Hippocampal formation (tissue), 2 donors: ENCODE measurements around the gene SND1.

ENCODE experiments used
- DNase-seq, 2 donors: peaks; one replicate each; lab custom pipeline; 2025; lab: John Stamatoyannopoulos, UW

The SND1 gene

DNA sequence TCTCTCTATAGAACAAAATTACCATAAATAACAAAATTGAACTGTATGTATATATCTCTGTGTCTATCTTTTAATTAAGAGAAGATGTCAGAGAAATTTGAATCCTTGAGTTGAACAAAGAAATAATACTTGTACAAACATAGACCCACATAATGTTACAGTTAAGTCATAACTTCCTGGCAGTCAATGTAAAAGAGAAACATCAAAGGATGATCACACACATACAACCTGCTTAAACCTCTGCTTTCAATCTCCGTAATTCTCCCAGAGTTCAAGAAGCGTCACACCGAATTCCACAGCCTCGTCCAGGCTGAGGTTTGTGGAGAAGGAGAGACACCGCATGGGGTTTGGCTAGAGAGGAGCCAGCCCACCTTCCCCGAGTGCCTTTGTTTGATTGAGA, 419.4 kb downstream of the SND1 start:
- no peak for DNase-seq

DNA sequence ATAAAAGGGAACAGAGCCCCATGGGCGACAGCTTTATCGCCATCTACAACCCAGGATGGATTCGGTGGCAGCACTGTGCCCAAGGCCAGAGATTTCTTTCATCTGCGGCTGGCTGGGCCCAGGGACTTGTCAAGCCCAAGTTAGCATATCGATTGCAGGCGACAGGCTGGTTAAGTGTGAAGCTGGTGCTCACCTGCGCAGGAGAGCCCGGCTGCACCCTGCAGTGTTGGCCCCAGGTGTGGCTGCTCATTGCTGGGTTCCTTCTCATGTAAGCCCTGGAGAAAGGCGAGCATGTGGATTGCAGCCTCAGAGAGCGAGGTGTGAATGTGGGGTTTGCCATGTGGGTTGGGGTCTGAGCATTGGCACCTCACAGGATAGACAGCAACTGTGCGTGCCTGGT, 419.8 kb downstream of the SND1 start:
- no peak for DNase-seq

DNA sequence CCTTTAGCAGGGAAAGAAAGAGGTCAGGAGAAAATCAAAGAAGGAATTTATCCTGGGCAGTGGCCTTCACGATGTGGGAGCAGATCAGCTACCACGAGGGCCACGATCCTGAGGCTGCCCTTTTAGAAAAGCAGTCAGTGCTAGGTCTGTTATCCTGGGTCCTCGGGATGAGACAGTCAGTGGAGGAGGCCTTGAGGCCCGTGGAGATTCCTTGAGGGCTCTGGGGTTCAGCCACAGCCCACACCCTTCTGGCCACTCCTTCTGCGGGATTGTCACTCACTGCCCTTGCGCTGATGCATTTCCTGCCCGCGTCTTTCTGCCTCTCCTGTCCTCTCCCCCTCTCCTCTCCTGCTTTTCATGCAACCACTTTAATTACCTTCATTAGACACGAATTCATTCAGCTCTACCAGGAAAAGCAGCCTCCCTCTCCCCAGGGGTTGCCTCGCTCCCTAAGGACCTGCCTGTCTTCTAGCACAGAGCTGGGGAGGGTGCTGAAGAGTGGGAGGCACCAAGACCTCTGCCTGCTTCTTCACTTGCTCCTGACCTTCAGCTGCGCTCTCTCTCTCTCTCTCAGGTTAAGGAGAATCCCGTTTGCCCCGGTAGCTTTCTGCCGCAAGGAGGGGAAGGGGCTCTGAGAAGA, 421.8 kb downstream of the SND1 start:
- no peak for DNase-seq

DNA sequence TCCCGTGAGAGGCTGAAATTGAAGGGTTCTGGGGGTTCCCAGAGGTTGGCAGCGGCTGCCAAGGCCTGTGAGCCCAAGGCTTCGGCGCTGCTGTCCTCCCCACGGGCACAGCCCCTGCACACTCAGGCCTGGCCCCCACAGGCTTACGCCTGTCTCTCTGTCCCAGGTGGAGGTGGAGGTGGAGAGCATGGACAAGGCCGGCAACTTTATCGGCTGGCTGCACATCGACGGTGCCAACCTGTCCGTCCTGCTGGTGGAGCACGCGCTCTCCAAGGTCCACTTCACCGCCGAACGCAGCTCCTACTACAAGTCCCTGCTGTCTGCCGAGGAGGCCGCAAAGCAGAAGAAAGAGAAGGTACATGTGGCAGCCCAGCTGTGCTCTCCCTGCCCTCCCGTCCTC, 422.3 kb downstream of the SND1 start:
- DNase-seq = no peak

DNA sequence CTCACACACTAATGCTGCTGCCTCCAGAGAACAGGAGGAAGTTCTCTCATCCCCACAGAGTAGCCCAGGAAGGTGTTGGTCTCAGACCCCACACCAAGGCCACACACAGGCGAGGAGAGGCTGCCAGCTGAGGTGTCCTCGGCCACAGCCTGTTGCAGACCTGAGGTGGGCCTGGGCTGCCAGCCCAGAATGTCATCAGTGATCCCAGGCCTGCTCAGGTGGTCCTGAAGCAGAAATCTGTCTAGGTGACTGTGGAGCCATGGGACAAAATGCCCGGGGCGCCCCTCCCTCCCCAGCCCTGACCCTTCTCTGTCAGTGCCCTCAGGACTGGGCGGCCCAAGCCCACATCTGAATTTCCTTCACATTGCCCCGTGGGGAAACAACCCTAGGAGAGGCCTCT, 422.7 kb downstream of the SND1 start:
- no peak for DNase-seq

DNA sequence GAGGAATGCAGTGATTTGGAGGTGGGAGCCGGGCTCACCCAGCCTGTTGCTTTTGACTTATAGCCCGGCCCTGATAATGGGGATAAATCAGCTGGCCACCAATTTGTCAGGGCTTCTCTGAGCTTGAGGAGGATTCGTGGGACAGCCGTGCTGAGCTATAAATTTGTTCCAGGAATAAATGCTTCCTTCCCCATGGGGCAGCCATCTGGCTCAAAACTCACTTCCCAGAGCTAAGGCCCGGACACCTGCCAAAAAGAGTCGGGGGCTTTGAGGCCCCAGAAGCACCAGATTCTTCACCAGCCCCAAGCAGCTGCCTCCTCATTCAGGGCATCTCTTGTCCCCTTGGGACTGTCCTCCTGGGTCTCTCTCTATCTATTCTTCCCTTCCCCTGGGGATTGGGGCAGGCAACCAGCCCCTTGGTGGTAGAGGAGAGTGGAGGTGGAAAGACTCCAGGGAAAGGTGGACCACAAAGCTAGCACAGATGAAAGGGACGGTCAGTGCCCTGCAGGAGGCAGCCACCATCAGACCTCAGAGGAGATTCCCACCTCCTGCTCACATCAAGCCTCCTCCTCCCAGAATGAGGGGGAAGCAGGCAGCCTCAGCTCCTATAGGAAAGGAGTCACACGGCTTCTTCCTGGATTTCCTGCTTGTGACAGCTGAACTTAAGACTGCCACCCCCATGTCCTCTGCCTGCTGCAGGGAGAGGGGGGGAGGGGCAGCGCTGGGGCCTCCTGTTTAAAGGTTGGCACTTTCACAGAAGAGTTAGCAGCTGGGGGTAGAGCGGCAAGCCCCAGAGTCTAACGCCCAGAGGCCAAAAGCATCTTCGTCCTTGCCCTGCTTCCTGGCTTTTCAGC, 423.5 kb downstream of the SND1 start:
- DNase-seq = no peak

DNA sequence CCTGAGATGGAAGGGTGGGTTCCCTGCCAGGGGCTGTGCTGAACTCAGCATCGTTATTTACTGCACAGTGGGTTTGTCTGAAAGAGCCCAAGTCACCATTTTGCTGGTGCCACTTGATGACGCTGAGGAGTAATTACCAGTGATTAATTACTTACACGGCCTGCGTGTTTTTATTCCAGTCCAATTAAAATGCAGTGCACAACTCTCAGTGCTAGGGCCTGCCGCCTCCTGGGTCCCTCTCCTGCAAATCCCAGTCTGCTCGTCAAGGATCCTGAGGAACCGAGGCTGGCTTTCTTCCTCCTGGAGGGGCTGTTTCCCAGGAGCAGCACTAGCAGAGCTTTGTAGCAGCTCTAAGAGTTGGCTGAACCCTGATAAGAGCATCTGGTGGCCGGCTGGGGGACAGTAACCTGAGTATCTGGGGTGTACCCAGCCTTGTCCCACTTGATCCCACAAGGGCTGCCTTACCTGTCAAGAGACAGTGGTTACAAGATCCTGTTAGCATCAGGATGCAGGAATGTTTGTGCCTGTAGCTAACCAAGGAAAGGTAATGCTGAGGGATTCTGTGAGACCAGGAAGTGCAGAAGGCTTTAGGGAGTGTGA, 424.3 kb downstream of the SND1 start:
- DNase-seq = peak in 1 of 2 donors; percentile 19

DNA sequence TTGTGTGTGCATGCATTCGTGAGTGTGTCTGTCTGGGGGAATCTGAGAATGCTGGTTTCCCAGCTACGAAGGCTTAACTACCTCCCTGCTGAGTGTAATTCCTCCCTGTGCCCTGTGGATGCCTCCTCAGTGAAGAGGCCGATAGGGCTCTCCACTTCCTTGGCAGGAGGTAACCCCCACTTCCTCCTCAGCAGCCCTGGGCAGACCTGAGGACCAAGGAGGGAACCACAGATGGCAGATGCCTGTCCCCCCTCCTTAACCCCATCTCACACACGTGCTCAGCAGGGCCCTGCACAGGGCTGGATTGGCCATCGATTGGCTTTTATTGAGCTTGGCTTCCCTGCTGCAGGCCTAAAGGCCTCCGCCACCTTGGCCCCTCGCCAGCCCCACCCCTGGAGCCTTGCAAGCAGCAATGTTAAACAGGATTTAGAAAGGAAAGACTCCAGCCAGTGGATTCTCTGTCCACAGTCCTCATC, 424.8 kb downstream of the SND1 start:
- DNase-seq = no peak

DNA sequence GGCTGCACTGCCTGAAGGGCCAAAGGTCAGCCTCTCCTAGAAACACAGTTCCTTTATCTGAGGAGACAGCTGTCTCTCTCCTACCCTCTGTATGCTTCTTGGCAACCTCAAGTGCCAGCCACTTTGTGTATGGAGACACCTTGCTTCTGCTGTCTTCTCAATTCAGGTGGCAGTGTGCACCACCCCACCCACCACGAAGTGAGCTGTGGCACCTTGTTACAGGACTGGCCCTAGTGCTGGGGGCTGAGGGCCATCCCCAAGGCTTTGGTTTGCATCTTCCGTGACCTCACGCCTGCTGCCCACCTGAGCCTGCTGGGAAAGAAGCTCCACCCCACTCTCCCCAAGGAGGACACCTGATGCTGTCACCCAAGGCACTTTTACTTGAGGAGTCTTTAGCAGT, 426.3 kb downstream of the SND1 start:
- DNase-seq = no peak

DNA sequence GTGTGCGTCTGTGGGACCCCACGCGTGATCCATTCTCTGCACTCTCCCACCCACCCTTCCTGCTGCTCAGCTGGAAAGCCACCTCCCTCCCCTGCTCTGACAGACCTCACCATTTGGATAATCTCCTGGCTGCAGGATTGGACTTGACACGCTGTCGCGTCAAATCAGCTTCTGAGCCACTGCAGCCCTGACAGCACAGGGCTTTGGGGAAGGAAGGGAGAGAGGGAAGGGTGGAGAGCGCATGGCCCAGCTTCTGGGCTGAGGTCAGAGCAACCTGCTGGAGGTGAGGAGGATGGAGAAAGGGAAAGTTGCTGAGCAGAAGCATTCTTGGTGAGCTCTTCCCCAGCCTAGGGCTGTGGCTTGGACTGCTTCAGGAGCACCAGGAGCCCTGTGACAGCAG, 428.2 kb downstream of the SND1 start:
- no peak for DNase-seq

DNA sequence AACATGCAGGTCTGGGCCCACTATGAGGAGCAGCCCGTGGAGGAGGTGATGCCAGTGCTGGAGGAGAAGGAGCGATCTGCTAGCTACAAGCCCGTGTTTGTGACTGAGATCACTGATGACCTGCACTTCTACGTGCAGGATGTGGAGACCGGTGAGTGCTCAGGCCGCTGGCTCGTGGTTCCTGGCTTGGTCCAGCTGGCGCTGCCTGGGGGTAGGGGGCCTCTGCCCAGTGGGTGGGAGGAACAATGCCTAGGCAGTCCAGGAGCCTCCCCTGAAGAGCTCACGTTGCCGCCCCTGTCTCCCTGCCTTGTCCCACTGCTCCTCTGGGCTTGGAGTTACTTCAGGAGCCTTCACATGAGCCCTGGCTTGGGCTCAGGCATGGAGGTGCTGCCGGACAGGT, 429.4 kb downstream of the SND1 start:
- DNase-seq = no peak

DNA sequence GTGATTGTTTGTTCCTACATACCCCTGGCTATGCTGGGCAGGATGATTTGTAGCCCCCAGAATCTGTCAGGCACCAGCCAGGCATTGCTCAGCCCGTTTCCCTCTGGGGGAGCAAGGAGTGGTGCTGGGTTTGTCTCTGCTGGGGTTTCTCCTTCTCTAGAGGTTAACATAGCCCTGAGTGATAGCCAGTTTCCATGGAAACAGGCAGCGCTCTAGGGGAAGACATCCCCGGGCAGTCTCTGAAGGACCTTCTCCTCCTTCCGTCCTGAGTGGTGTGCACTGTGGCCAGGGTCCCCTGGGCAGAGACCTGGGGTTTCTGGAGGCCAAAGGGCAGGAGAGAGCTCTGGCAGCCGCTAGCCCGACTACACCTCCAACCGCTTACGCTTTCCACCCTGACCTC, 429.8 kb downstream of the SND1 start:
- no peak for DNase-seq

DNA sequence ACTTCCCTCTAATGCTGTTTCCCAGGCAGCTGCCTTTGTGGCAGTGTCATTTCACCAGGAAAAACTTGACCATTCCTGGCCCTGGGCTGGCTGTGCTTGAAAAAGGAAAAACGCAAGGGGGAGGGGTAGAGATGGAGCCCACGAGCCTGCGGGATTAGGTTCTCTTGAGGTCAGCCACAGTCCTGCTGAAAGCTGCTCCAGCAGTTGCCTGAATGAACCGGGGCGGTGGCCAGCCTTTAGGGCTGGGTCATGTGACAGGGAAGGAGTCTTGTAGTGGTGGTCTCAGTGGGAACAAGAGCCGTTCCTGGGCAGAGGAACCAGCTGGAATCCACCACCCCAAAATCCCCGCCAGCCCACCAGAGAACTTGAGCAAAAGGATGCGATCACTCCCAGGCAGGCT, 430.4 kb downstream of the SND1 start:
- DNase-seq = no peak

DNA sequence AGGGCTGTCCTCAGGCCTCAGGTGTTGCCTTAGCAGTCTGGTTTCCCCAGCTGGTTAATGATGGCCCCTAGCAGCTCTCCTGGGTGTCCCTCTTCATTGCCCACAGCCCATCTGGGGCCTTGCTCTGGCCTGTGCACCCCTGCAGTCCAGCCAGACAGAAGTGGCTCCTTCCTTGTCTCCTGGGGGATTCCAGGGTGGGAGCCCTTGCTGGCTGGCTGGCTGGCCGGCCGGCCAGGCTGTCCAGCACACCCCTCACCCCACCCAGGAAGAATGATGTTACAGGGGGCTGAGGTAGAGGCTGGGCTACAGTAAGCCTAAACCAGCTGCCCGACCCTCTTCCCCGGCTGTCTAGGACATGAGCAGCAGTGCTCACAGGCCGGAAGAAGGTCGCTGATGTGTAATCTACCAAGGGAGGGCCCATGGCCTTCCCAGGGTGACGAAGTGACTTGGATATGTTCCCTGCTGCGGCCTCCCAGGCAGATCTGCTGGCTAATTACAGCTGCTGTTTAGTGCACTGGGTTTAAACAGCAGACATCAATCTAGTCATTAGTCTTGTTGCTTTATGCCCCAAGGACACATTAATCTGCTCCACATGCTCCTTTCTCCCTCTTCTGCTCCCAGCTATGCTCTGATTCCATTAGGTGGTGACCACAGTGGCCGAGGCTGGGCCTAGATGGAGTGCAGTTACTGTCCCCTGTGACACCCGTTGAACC, 433.1 kb downstream of the SND1 start:
- no peak for DNase-seq

DNA sequence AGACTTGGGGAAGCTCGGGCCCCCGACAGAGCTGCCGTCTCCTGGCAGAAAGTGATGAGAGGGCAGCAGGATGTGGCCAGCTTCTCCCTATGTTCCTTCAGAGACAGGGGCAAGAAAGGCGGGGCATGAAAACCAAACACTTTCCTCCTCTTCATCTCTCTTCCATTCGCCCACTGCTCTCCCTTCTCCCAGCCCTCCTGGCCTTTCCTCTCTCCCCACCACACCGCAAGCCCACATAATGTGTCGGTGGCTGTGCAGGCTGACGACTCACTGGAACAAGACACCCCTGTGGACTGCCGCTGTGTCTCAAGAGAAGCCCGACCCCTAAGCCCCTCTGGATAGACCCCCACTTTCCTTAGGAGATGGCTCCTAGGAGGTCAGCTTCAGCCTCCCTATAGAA, 438.5 kb downstream of the SND1 start:
- DNase-seq = no peak

DNA sequence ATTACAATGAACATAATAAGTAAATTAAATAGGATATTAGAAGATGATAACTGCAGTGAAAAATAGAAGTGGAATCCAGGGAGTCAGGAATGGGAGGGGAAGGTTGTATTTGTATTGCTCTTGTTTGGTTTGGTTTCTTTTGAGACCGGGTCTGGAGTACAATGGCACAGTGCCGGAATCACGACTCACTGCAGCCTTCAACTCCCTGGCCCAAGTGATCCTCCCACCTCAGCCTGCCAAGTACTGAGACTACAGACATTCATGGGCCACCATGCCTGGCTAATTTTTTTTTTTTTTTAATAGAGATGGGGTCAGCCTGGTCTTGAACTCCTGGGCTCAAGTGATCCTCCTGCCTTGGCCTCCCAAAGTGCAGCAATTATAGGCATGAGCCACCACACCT, 439.1 kb downstream of the SND1 start:
- no peak for DNase-seq

DNA sequence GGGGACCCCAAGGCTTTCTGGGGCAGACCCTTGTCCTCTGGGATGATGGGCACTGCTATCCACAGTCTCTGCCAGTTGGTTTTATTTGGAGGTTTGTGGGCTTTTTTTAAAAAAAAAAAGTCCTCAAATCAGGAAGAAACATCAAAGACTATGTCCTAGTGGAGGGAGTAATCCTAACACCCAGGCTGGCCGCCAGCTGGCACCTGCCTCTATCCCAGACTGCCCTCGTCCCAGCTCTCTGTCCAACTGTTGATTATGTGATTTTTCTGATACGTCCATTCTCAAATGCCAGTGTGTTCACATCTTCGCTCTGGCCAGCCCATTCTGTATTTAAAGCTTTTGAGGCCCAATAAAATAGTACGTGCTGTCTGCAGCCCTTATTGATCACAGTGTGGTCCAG, 440.2 kb downstream of the SND1 start:
- no peak for DNase-seq

DNA sequence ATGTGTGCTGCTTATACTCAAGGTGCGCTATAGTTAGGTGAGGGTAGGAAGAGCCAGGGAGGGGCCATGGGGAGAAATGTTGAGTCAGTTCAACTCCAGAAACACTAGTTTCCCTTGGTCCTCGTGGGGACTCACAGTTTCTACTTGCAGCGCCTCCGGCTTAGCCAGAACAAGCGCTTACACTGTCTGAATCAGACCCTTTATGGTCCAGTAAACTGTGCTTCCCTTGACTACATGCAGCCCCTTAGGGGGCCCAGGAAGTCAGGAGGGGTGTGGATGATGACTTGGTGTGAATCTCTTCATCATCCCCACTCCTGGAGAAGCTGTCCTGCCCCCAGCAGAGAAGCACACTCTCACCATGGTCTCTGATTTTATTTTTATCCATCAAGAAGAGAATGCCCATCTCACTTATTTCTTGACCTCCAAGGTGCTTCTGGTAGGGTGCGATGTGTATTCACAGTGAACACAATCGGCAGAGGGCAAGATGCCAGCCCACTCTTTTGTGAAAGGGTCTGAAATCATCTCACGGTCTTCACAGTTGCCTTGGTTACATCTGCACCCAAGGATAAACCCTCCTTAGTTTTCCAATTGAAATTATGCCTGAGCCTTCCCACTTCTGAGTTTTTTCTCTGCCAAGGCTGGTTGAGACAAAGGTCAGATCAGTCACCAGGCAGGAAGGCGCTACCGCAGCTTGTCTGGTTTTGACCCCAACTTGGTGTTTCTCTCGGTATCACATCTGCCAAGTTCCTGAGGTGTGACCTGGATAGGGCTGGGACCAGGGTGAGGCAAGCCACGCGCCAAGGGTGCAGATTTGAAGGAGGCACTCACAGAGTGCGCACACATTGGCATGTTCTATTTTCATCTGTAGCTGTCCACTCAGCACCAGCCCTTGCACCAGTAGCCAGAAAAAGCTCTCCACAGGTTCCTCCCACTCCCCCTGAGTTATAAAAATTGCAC, 441.9 kb downstream of the SND1 start:
- DNase-seq = no peak

DNA sequence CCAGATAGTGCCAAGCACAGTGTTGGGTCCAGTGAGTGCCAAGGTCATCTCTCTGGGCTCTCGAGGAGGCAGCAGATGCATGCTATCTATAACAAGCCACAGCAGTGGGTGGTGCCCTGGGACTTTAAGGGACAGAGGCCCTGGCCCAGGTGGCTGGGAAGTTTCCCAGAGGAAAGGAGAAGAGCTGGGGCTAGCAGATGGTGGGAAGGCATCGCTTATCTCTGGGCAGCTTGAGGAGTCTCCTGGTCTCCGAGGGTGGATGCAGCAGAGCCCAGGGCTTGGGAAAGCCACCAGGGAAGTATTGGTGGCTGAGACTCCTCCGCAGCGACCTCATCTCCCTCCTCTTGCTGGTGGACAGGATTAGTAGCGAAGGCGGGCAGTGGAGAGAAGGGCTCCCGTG, 442.7 kb downstream of the SND1 start:
- no peak for DNase-seq

DNA sequence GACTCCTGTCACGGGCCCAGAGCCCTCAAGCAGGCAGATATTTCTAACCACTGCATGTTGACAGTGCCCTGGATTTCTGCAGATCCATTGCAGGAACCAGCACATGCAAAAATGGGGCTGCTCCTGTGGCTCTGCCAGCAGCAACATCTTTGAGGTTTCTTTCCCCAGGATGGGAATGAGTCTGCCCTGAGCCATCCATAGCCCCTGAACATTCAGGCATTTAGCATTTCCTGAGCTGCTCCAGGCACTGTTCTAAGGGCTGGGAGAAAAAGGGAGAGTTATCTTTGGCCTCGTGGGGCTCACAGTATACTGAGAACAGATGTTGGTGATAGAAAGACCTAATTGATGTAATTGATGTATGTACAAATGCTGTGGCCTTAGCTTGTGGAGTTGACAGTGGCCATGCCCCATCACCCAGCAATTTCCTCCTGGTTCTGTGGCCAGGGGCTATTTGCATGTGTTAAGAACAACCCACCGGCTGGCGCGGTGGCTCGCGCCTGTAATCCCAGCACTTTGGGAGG, 445.3 kb downstream of the SND1 start:
- no peak for DNase-seq

DNA sequence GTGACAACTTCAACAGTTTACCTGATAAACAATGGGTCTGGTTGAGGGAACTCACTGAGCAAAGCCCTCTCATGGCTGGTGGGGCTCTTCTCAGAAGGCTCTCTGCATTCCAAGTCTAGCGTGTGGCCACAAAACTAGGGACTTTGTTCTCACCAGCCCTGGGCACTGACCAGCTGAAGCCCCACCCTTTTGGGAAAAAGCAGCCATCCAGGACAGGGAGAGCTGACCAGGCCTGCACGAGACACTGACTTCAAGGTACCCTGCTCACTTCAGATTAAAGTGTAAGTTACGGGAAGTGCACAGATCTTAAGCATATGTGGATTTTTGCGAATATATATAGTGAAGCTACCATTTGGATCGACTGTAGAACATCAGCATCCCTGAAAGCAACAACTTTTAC, 446.6 kb downstream of the SND1 start:
- DNase-seq = no peak
